ENCODE measurements around the gene INCENP. TPM values are rescaled to one million over a fixed set of nuclear protein-coding genes. Genes with fewer than 3 reads are reported as not detected.
"Not testable (repeated sequence)": the region's sequence is repeated elsewhere in the genome, so short reads cannot be mapped to it uniquely, and the experiment has no call there.

INCENP gene
- total RNA-seq (10 to 100 TPM; 19.9 to 22.2 TPM), polyA plus RNA-seq (ENCODE audit: insufficient read length in 2 of 2) (10 to 100 TPM; 32.4 to 32.9 TPM)
- long read RNA-seq, donor 1, result 0 reads
- long read RNA-seq, donor 2, partial matches to known transcripts, result 6 of 6 reads
- long read RNA-seq, donor 2, other reads (novel, unspliced or antisense), result 0 of 6 reads
- long read RNA-seq, donor 3, result 0 reads
- long read RNA-seq, donor 4, partial matches to known transcripts, result 5 of 5 reads
- long read RNA-seq, donor 4, other reads (novel, unspliced or antisense), result 0 of 5 reads

- peak within 1 kb of the TSS; percentile 93 for H3K4me3 ChIP-seq (ENCODE audit: low read depth, low read length)
- 0% methylated on average over 33 of the region's 39 CpGs for WGBS (ENCODE audit: insufficient coverage)
- H3K36me3 ChIP-seq (ENCODE audit: control insufficient read depth, insufficient read depth, low read length), result peaks cover 9% of the 10 kb centered on the region
- H3K9me3 ChIP-seq (ENCODE audit: control insufficient read depth, insufficient read depth, low read length), result no peaks in the 10 kb centered on the region
- no peaks in the 10 kb centered on the region for H3K27me3 ChIP-seq (ENCODE audit: control insufficient read depth, insufficient read depth, low read length)
- DNase-seq (ENCODE audit: low read depth in 4 of 6, low spot score in 6 of 6), result peak; percentile 94 to 100 (median 98)
- peak within 1 kb of the TSS; percentile 63 for H3K27ac ChIP-seq (ENCODE audit: low read depth, low read length)
- peaks cover 13% of the 10 kb centered on the region for H3K4me1 ChIP-seq (ENCODE audit: control insufficient read depth, insufficient read depth, low read length)
Measured at GRCh38 chr11:62123669-62124185, at the start of gene INCENP. TSS of gene INCENP (plus strand) at chr11:62124011. CDS start at chr11:62128162, 4,151 bp downstream.

DNA sequence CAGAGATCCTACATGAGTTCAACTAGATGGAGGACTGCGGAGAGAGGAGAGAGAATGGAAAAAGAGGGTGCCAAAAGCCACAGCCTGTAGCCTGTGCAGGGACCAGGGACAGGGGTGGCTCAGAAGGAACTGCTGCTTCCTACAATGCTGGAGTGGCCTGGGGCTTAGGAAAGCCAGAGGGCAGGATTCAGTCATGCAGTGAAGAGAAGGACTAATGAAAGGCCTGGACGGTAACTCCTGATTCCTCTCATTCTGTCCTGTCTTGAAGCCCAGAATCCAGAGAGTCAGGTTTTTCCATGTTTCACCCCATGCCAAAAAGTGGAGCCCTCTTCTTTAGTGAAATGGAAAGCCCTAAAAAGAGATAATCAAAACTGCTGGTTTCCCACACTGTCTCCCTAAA lies 48.4 kb upstream of the INCENP start:
- 90% methylated on average over 2 of the region's 2 CpGs for WGBS (ENCODE audit: insufficient coverage)
- H3K4me3 ChIP-seq (ENCODE audit: low read depth, low read length), result no peak overlapping the region
- no peaks in the 10 kb centered on the region for H3K4me1 ChIP-seq (ENCODE audit: control insufficient read depth, insufficient read depth, low read length)
- no peaks in the 10 kb centered on the region for H3K36me3 ChIP-seq (ENCODE audit: control insufficient read depth, insufficient read depth, low read length)
- H3K9me3 ChIP-seq (ENCODE audit: control insufficient read depth, insufficient read depth, low read length), result no peaks in the 10 kb centered on the region
- no peaks in the 10 kb centered on the region for H3K27me3 ChIP-seq (ENCODE audit: control insufficient read depth, insufficient read depth, low read length)
- H3K27ac ChIP-seq (ENCODE audit: low read depth, low read length), result no peak overlapping the region
- DNase-seq (ENCODE audit: low read depth in 4 of 6, low spot score in 6 of 6), result no peak

DNA sequence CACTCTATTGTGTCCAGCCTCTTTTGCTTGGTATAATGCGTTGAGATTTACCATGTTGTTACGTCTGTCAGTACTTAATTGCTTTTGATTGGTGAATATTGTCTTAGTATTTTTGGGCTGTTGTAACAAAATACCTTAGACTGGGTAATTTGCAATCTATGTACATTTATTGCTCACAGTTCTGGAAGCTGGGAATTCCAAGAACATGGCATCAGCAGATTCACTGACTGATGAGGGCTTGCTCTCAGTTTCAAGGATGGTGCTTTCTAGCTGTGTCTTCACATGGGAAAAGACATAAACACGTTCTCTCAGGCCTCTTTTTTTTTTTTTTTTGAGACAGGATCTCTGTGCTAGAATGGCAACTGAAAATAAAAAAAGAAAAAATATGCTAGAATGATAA lies 46.7 kb upstream of the INCENP start:
- Histone ChIP-seq H3K9me3 (ENCODE audit: control insufficient read depth, insufficient read depth, low read length) (no peaks in the 10 kb centered on the region), H3K4me3 (ENCODE audit: low read depth, low read length) (no peak overlapping the region), H3K4me1 (ENCODE audit: control insufficient read depth, insufficient read depth, low read length) (peaks cover 7% of the 10 kb centered on the region), H3K27ac (ENCODE audit: low read depth, low read length) (no peak overlapping the region), H3K27me3 (ENCODE audit: control insufficient read depth, insufficient read depth, low read length) (no peaks in the 10 kb centered on the region), H3K36me3 (ENCODE audit: control insufficient read depth, insufficient read depth, low read length) (no peaks in the 10 kb centered on the region)
- 80% methylated on average over 3 of the region's 3 CpGs for WGBS (ENCODE audit: insufficient coverage)
- no peak for DNase-seq (ENCODE audit: low read depth in 4 of 6, low spot score in 6 of 6)

- Histone ChIP-seq H3K4me1 (ENCODE audit: control insufficient read depth, insufficient read depth, low read length) (peaks cover 7% of the 10 kb centered on the region), H3K27ac (ENCODE audit: low read depth, low read length) (no peak overlapping the region), H3K36me3 (ENCODE audit: control insufficient read depth, insufficient read depth, low read length) (no peaks in the 10 kb centered on the region), H3K27me3 (ENCODE audit: control insufficient read depth, insufficient read depth, low read length) (no peaks in the 10 kb centered on the region), H3K9me3 (ENCODE audit: control insufficient read depth, insufficient read depth, low read length) (no peaks in the 10 kb centered on the region), H3K4me3 (ENCODE audit: low read depth, low read length) (no peak overlapping the region)
- peak in 4 of 6 donors; percentile 60 to 93 (median 72) for DNase-seq (ENCODE audit: low read depth in 4 of 6, low spot score in 6 of 6)
- 0% methylated on average over 9 of the region's 16 CpGs for WGBS (ENCODE audit: insufficient coverage)
Measured at GRCh38 chr11:62081378-62082291, 42.2 kb upstream of the INCENP start.

DNA sequence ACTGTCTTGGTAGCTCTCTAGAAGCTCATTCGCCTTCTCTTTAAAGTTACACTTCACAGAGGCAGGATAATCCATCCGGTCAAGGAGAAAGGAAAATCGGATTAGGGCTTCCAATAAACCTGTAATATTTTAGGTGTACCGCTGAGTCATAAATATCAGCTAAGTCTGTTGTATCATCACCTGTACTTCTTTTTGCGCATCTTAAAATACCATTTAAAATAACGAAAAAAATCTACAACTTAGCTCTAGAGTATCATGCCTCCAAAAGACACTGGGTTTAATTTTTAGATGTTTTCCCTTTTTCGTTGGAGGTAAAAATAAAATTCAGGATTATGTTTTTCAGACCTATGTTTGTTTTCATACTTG lies 41.5 kb upstream of the INCENP start:
- H3K9me3 ChIP-seq (ENCODE audit: control insufficient read depth, insufficient read depth, low read length), result no peaks in the 10 kb centered on the region
- WGBS (ENCODE audit: insufficient coverage), result no CpG with 5 or more reads among the region's 7 CpGs
- no peaks in the 10 kb centered on the region for H3K27me3 ChIP-seq (ENCODE audit: control insufficient read depth, insufficient read depth, low read length)
- DNase-seq (ENCODE audit: low read depth in 4 of 6, low spot score in 6 of 6), result no peak
- no peak overlapping the region for H3K4me3 ChIP-seq (ENCODE audit: low read depth, low read length)
- no peak overlapping the region for H3K27ac ChIP-seq (ENCODE audit: low read depth, low read length)
- peaks cover 7% of the 10 kb centered on the region for H3K4me1 ChIP-seq (ENCODE audit: control insufficient read depth, insufficient read depth, low read length)
- no peaks in the 10 kb centered on the region for H3K36me3 ChIP-seq (ENCODE audit: control insufficient read depth, insufficient read depth, low read length)

DNA sequence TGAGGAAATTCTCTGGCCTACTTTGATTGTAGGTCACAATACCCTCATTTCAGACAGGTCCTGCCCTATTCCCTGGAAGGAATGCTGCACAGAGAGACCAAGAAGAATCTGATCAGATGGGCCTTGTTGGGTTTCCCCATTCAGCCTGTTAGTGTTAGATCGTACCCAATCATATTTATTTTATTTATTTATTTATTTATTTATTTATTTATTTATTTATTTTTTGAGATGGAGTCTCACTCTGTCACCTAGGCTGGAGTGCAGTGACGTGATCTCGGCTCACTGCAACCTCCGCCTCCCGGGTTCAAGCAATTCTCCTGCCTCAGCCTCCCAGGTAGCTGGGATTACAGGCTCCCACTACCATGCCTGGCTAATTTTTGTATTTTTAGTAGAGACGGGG lies 39.0 kb upstream of the INCENP start:
- H3K36me3 ChIP-seq (ENCODE audit: control insufficient read depth, insufficient read depth, low read length); H3K27me3 ChIP-seq (ENCODE audit: control insufficient read depth, insufficient read depth, low read length); H3K4me3 ChIP-seq (ENCODE audit: low read depth, low read length); H3K27ac ChIP-seq (ENCODE audit: low read depth, low read length); H3K4me1 ChIP-seq (ENCODE audit: control insufficient read depth, insufficient read depth, low read length); H3K9me3 ChIP-seq (ENCODE audit: control insufficient read depth, insufficient read depth, low read length); DNase-seq (ENCODE audit: low read depth in 4 of 6, low spot score in 6 of 6): not testable (repeated sequence)
- WGBS (ENCODE audit: insufficient coverage), result 100% methylated on average over 1 of the region's 6 CpGs

GRCh38 chr11:62087694-62088093 lies 36.1 kb upstream of the INCENP start:
- Histone ChIP-seq H3K27ac (ENCODE audit: low read depth, low read length) (no peak overlapping the region), H3K4me3 (ENCODE audit: low read depth, low read length) (no peak overlapping the region), H3K36me3 (ENCODE audit: control insufficient read depth, insufficient read depth, low read length) (no peaks in the 10 kb centered on the region), H3K27me3 (ENCODE audit: control insufficient read depth, insufficient read depth, low read length) (no peaks in the 10 kb centered on the region), H3K4me1 (ENCODE audit: control insufficient read depth, insufficient read depth, low read length) (no peaks in the 10 kb centered on the region), H3K9me3 (ENCODE audit: control insufficient read depth, insufficient read depth, low read length) (peaks cover 2% of the 10 kb centered on the region)
- no CpG with 5 or more reads among the region's 1 CpG for WGBS (ENCODE audit: insufficient coverage)
- DNase-seq (ENCODE audit: low read depth in 4 of 6, low spot score in 6 of 6), result no peak

DNA sequence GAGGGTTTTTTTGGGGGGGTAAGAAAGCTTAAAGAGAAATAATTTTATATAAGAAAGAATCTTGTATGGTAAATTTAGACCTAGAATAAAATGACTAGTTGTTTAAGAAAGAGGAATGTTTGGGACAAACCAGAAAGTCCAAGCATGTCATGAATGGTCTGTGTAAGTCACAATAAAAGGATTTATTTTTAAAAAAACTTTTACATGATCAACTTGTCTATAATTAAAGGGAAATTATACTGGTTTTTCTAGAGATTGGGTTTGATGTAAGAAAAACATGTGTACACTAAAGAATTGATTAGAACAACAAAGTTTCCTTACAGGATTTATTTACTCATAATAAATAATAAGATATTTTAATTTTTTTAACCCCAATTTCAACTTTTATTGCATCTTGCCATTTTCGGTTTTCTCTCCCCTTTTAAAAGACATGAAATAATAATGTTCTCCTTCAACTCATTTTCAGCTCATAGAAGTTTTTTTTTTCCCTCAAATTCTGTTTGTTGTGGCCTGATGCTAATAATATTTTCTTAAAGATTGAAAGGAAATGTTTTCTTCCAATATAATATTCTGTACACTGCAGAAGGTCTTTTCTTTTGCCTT lies 35.4 kb upstream of the INCENP start:
- Histone ChIP-seq H3K36me3 (ENCODE audit: control insufficient read depth, insufficient read depth, low read length) (no peaks in the 10 kb centered on the region), H3K9me3 (ENCODE audit: control insufficient read depth, insufficient read depth, low read length) (peaks cover 2% of the 10 kb centered on the region), H3K27ac (ENCODE audit: low read depth, low read length) (no peak overlapping the region), H3K4me1 (ENCODE audit: control insufficient read depth, insufficient read depth, low read length) (no peaks in the 10 kb centered on the region), H3K4me3 (ENCODE audit: low read depth, low read length) (no peak overlapping the region), H3K27me3 (ENCODE audit: control insufficient read depth, insufficient read depth, low read length) (no peaks in the 10 kb centered on the region)
- no CpG with 5 or more reads among the region's 1 CpG for WGBS (ENCODE audit: insufficient coverage)
- DNase-seq (ENCODE audit: low read depth in 4 of 6, low spot score in 6 of 6), result no peak

DNA sequence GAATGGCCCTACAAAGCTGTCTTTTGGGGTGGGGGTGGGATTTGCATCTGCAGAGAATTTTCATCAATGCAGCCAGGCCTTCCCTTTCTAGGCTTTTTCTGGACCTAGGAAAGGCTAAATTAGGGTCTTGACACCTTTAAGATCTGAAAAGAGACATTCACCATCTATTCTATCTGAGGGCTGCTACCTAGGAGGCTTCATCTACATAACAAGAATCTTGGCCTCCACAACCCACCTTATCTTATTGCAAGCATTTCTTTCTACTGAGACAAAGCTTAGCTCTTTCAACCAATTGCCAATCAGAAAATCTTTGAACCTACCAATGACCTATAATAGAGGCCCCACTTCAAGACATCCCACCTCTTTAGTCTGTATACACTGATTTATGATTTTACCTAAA lies 20.7 kb upstream of the INCENP start:
- Histone ChIP-seq H3K9me3 (ENCODE audit: control insufficient read depth, insufficient read depth, low read length) (no peaks in the 10 kb centered on the region), H3K36me3 (ENCODE audit: control insufficient read depth, insufficient read depth, low read length) (no peaks in the 10 kb centered on the region), H3K4me1 (ENCODE audit: control insufficient read depth, insufficient read depth, low read length) (no peaks in the 10 kb centered on the region), H3K4me3 (ENCODE audit: low read depth, low read length) (no peak overlapping the region), H3K27ac (ENCODE audit: low read depth, low read length) (no peak overlapping the region), H3K27me3 (ENCODE audit: control insufficient read depth, insufficient read depth, low read length) (no peaks in the 10 kb centered on the region)
- DNase-seq (ENCODE audit: low read depth in 4 of 6, low spot score in 6 of 6), result no peak
